GM19043 (cell line): ENCODE measurements around the gene TEX26.
"Not testable (repeated sequence)": the region's sequence is repeated elsewhere in the genome, so short reads cannot be mapped to it uniquely, and the experiment has no call there.

Experiments
- ATAC-seq: cut with Tn5 transposase; IDR thresholded peaks from one replicate; pipeline ENCODE4 v1.9.1; 2021; ENCODE audit warnings: low read depth; ENCODE audit not compliant: unreplicated experiment

The TEX26 gene

GRCh38 chr13:30918662-30919405 lies 13.6 kb upstream of the TEX26 start:
- ATAC-seq, result no peak

GRCh38 chr13:30920162-30920909 lies 12.1 kb upstream of the TEX26 start:
- no peak for ATAC-seq

GRCh38 chr13:30923418-30923817 lies 9.0 kb upstream of the TEX26 start:
- ATAC-seq, result no peak

GRCh38 chr13:30924721-30925120 lies 7.7 kb upstream of the TEX26 start:
- no peak for ATAC-seq

- ATAC-seq, result no peak
Observed at GRCh38 chr13:30925429-30925828, 7.0 kb upstream of the TEX26 start.

GRCh38 chr13:30926781-30927180 lies 5.7 kb upstream of the TEX26 start:
- no peak for ATAC-seq

- not testable (repeated sequence) for ATAC-seq
Observed at GRCh38 chr13:30927188-30927587, 5.3 kb upstream of the TEX26 start.

GRCh38 chr13:30927595-30927994 lies 4.9 kb upstream of the TEX26 start:
- no peak for ATAC-seq

GRCh38 chr13:30928978-30929377 lies 3.5 kb upstream of the TEX26 start:
- no peak for ATAC-seq

GRCh38 chr13:30933354-30933670 lies 856 bp downstream of the TEX26 start:
- ATAC-seq, result no peak

GRCh38 chr13:30934381-30934780 lies 1.9 kb downstream of the TEX26 start:
- ATAC-seq, result no peak

GRCh38 chr13:30934803-30935202 lies 2.3 kb downstream of the TEX26 start:
- ATAC-seq, result no peak

GRCh38 chr13:30936971-30937370 lies 4.5 kb downstream of the TEX26 start:
- ATAC-seq, result no peak

- no peak for ATAC-seq
Observed at GRCh38 chr13:30943881-30944280, 11.4 kb downstream of the TEX26 start.

- no peak for ATAC-seq
Observed at GRCh38 chr13:30957258-30957943, 24.9 kb downstream of the TEX26 start.

- ATAC-seq, result no peak
Observed at GRCh38 chr13:30959678-30960077, 27.2 kb downstream of the TEX26 start.

GRCh38 chr13:30963791-30964190 lies 31.3 kb downstream of the TEX26 start:
- ATAC-seq, result no peak

GRCh38 chr13:30965380-30965779 lies 32.9 kb downstream of the TEX26 start:
- ATAC-seq, result no peak

- no peak for ATAC-seq
Observed at GRCh38 chr13:30966101-30966500, 33.6 kb downstream of the TEX26 start.

- ATAC-seq, result no peak
Observed at GRCh38 chr13:30968846-30969245, 36.4 kb downstream of the TEX26 start.

- no peak for ATAC-seq
Observed at GRCh38 chr13:30971575-30971974, 39.1 kb downstream of the TEX26 start.
